A549 (cell line): ENCODE measurements around the gene HS6ST3. TPM values are rescaled to one million over a fixed set of nuclear protein-coding genes. Genes with fewer than 3 reads are reported as not detected.

ENCODE experiments used
- ATAC-seq, 2 experiments: fragments of 200-7000 bp in 1 of 2; fragments of >200 bp in 1 of 2; cut with Nextera tagmentation in 1 of 2; cut with Tn5 transposase in 1 of 2; 3 replicates each; pipeline versions ENCODE4 v1.8.0 to v1.9.1; 2018 to 2020; ENCODE audit warnings: mild to moderate bottlenecking in 1 of 2, moderate library complexity in 1 of 2
- CTCF ChIA-PET: fragments of 300-600 bp; sonication (Branson Sonifier 250); formaldehyde crosslinking; extraction: SDS; loops from one replicate; lab custom pipeline; 2021; ENCODE audit warnings: antibody characterized with exemption, inconsistent platforms; lab: Yijun Ruan, JAX
- POLR2A ChIA-PET: fragments of 350-600 bp; formaldehyde crosslinking; extraction: SDS; loops from one replicate; lab custom pipeline; 2021; ENCODE audit warnings: antibody characterized with exemption, inconsistent platforms; lab: Yijun Ruan, JAX
- DNase-seq, 2 experiments: peaks; one replicate each; pipeline versions ENCODE4 v3.0.0 to v3.0.0-alpha.2; 2011 to 2016; ENCODE audit warnings: low read depth in 1 of 2, low spot score in 1 of 2
- FAIRE-seq: peaks from 2 replicates; lab custom pipeline; 2011; peaks lifted over from hg19 to GRCh38; lab: Jason Lieb, UNC
- H3K27ac ChIP-seq, 2 experiments: fragments of >200 bp; sonication (Bioruptor Twin); formaldehyde crosslinking; 3 replicates each; pipeline ENCODE4 v1.5.1; 2016 to 2017
- H3K4me1 ChIP-seq: fragments of >200 bp; sonication (Bioruptor Twin); formaldehyde crosslinking; 3 replicates; pipeline ENCODE4 v1.6.1; 2016
- H3K4me2 ChIP-seq: fragments of >200 bp; sonication (Bioruptor Twin); formaldehyde crosslinking; 3 replicates; pipeline ENCODE4 v1.6.1; 2016
- H3K4me3 ChIP-seq: fragments of >200 bp; sonication (Bioruptor Twin); formaldehyde crosslinking; 3 replicates; pipeline ENCODE4 v1.5.1; 2016
- H3K9me3 ChIP-seq: fragments of >200 bp; sonication (Bioruptor Twin); formaldehyde crosslinking; 3 replicates; pipeline ENCODE4 v1.6.1; 2016
- ATOH8 ChIP-seq: fragments of 250-450 bp; sonication (Bioruptor Pico); IDR thresholded peaks from 2 replicates; pipeline ENCODE4 v1.5.0; 2020; ENCODE audit warnings: low read depth, mild to moderate bottlenecking, moderate library complexity
- CBX2 ChIP-seq: fragments of 200-600 bp; sonication (generic); IDR thresholded peaks from 2 replicates; pipeline ENCODE4 v1.6.1; 2016; ENCODE audit warnings: low read depth, mild to moderate bottlenecking, borderline replicate concordance
- FOXS1 ChIP-seq: fragments of 250-450 bp; sonication (Bioruptor Pico); IDR thresholded peaks from 2 replicates; pipeline ENCODE4 v1.5.0; 2020; ENCODE audit warnings: mild to moderate bottlenecking, moderate library complexity
- HDAC2 ChIP-seq: fragments of 200-600 bp; sonication (generic); IDR thresholded peaks from 2 replicates; pipeline ENCODE4 v1.6.1; 2016
- HOXB13 ChIP-seq: fragments of 250-450 bp; sonication (Bioruptor Pico); IDR thresholded peaks from 2 replicates; pipeline ENCODE4 v1.5.0; 2020; ENCODE audit warnings: low read depth, mild to moderate bottlenecking, moderate library complexity
- KDM5A ChIP-seq: fragments of 200-600 bp; sonication (generic); IDR thresholded peaks from 2 replicates; pipeline ENCODE4 v1.6.1; 2016; ENCODE audit warnings: antibody characterized with exemption, mild to moderate bottlenecking
- NFE2L2 ChIP-seq: fragments of 150-350 bp; conservative IDR thresholded peaks from 2 replicates; pipeline ENCODE4 v1.6.1; 2014; ENCODE audit warnings: low read length
- NPAS2 ChIP-seq: fragments of 250-450 bp; sonication (Bioruptor Pico); IDR thresholded peaks from 2 replicates; pipeline ENCODE4 v1.8.0; 2022; ENCODE audit warnings: mild to moderate bottlenecking, moderate library complexity, borderline replicate concordance
- PBX3 ChIP-seq: IDR thresholded peaks from 2 replicates; pipeline ENCODE4 v1.6.1; 2012
- REST ChIP-seq: fragments of 200-600 bp; sonication (generic); IDR thresholded peaks from 2 replicates; pipeline ENCODE4 v1.6.1; 2016; ENCODE audit warnings: antibody characterized with exemption, mild to moderate bottlenecking, moderate library complexity
- SREBF2 ChIP-seq: fragments of 450-650 bp; IDR thresholded peaks from 2 replicates; pipeline ENCODE4 v1.6.1; 2014; ENCODE audit warnings: mild to moderate bottlenecking, moderate library complexity
- TFCP2L1 ChIP-seq: fragments of 250-450 bp; sonication (Bioruptor Pico); IDR thresholded peaks from 2 replicates; pipeline ENCODE4 v1.5.0; 2021; ENCODE audit warnings: mild to moderate bottlenecking
- TP53 ChIP-seq: fragments of 250-450 bp; sonication (Bioruptor Pico); IDR thresholded peaks from 2 replicates; pipeline ENCODE4 v1.5.0; 2021; ENCODE audit warnings: mild to moderate bottlenecking, moderate library complexity
- ZC3H11A ChIP-seq: fragments of 450-650 bp; IDR thresholded peaks from 2 replicates; pipeline ENCODE4 v1.6.1; 2014; ENCODE audit warnings: antibody characterized with exemption, mild to moderate bottlenecking
- ZFP36 ChIP-seq: fragments of 450-650 bp; IDR thresholded peaks from 2 replicates; pipeline ENCODE4 v1.6.1; 2014; ENCODE audit warnings: borderline replicate concordance; ENCODE audit not compliant: partially characterized antibody
- WGBS: methylation state at CpG from one replicate; pipeline ENCODE4 v1.1.6; 2017; ENCODE audit errors: missing lambda C conversion rate; 5-methylcytosine and 5-hydroxymethylcytosine counted together
- polyA plus RNA-seq, 4 experiments: library from polyadenylated mRNA; depleted of rRNA in 3 of 4; stranded (reverse); fragments of >200 nt; fragmentation: RNase III in 1 of 4; extraction: RNeasy Plus Mini Kit Qiagen cat#74134 plus additional on column Dnase treatment in 1 of 4; gene quantifications; 2 replicates in 3 of 4; 3 replicates in 1 of 4; pipeline ENCODE4 v1.2.3, GENCODE V29; 2011 to 2017
- TF ChIP-seq, protein P1 (sequence below): IDR thresholded peaks from 2 replicates; pipeline ENCODE4 v1.6.1; 2012
- TF ChIP-seq, protein P2 (sequence below): fragments of >200 bp; sonication (Bioruptor Twin); formaldehyde crosslinking; IDR thresholded peaks from 3 replicates; pipeline ENCODE4 v1.5.1; 2016

HS6ST3 gene
- polyA plus RNA-seq, 2 of the 4 experiments (the other 2 are of a cell fraction): not detected

- 30% methylated on average over 3 of the region's 3 CpGs for WGBS
- CTCF ChIA-PET: no interaction called here
Measured at GRCh38 chr13:96342286-96342685, 252.4 kb downstream of the HS6ST3 start.

DNA sequence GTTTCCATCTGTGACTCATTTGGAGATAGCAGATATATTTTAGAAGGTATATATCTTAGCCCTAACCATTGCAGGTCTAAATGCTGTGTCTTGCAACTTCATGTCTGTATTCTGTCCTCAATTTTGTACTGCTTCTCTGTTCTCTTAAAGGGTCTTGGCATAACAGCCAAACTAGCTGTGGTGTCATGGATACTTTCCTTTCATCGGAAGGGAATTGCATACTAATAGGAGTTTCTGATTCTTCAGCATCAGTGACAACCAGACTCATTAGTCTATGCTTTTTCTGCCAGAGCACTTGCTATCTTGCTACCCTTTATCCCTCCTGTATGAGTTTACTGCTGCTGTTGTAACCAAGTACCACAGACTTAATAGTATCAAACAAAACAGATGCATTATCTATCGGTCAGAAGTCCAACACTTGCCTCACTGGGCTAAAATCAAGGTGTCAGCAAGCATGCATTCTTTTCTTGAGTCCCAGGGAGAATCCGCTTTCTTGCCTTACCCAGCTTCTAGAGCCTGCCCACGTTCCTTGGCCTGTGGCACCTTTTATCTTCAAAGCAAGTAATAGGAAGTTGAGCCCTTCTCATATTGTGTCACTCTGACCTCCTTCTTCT lies 253.1 kb downstream of the HS6ST3 start:
- no peak overlapping the region for H3K4me3 ChIP-seq
- ChIA-PET CTCF (no interaction called here), POLR2A (no interaction called here)
- no peak overlapping the region for H3K27ac ChIP-seq
- ATAC-seq (no peak), DNase-seq (no peak), FAIRE-seq (no peak)
- WGBS: 8% methylated on average over 4 of the region's 4 CpGs
- H3K9me3 ChIP-seq: no peaks in the 10 kb centered on the region
- H3K4me2 ChIP-seq: no peak overlapping the region
- TF ChIP-seq ZFP36: no peak
- TF ChIP-seq FOXS1 (CRISPR knock-in tag): no peak
- no peak for TF ChIP-seq ZC3H11A
- TF ChIP-seq CBX2: no peak
- TF ChIP-seq REST: no peak
- no peak for TF ChIP-seq NFE2L2
- TF ChIP-seq NPAS2 (CRISPR knock-in tag): no peak
- TF ChIP-seq, protein P1, sequence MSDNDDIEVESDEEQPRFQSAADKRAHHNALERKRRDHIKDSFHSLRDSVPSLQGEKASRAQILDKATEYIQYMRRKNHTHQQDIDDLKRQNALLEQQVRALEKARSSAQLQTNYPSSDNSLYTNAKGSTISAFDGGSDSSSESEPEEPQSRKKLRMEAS: no peak
- TF ChIP-seq, protein P2, sequence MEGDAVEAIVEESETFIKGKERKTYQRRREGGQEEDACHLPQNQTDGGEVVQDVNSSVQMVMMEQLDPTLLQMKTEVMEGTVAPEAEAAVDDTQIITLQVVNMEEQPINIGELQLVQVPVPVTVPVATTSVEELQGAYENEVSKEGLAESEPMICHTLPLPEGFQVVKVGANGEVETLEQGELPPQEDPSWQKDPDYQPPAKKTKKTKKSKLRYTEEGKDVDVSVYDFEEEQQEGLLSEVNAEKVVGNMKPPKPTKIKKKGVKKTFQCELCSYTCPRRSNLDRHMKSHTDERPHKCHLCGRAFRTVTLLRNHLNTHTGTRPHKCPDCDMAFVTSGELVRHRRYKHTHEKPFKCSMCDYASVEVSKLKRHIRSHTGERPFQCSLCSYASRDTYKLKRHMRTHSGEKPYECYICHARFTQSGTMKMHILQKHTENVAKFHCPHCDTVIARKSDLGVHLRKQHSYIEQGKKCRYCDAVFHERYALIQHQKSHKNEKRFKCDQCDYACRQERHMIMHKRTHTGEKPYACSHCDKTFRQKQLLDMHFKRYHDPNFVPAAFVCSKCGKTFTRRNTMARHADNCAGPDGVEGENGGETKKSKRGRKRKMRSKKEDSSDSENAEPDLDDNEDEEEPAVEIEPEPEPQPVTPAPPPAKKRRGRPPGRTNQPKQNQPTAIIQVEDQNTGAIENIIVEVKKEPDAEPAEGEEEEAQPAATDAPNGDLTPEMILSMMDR: no peak
- no peak for TF ChIP-seq PBX3
- TF ChIP-seq ATOH8 (CRISPR knock-in tag): no peak
- no peaks in the 10 kb centered on the region for H3K4me1 ChIP-seq

More at GRCh38 chr13:96342286-96342685, 252.4 kb downstream of the HS6ST3 start:
- Histone ChIP-seq H3K9me3 (no peaks in the 10 kb centered on the region), H3K4me1 (no peaks in the 10 kb centered on the region), H3K4me2 (no peak overlapping the region), H3K4me3 (no peak overlapping the region), H3K27ac (no peak overlapping the region)
- DNase-seq: no peak
- TF ChIP-seq PBX3 (no peak), KDM5A (no peak), TFCP2L1 (CRISPR knock-in tag) (no peak), TP53 (CRISPR knock-in tag) (no peak), HOXB13 (no peak), SREBF2 (no peak), HDAC2 (no peak)
- TF ChIP-seq, protein P2: no peak
- no peak for ATAC-seq
- FAIRE-seq: no peak
- POLR2A ChIA-PET: no interaction called here
